SU-DHL-6 (cell line): ENCODE results near the gene CPA5.

Experiments
- H2AFZ ChIP-seq: fragments of 200-600 bp; sonication (generic); 2 replicates; pipeline ENCODE4 v1.6.1; 2014; ENCODE audit warnings: low read depth, mild to moderate bottlenecking, moderate library complexity, mixed read lengths, antibody characterized with exemption, low read length; ENCODE audit not compliant: severe bottlenecking
- H3F3A ChIP-seq: fragments of 200-600 bp; shearing (Covaris generic); 2 replicates; pipeline ENCODE4 v1.6.0; 2016; ENCODE audit warnings: antibody characterized with exemption, mild to moderate bottlenecking; ENCODE audit not compliant: insufficient read depth
- H3K27ac ChIP-seq: fragments of 200-600 bp; sonication (generic); 2 replicates; pipeline ENCODE4 v1.5.1; 2016; ENCODE audit warnings: low read depth, mild to moderate bottlenecking, low read length, moderate library complexity, mixed read lengths
- H3K27me3 ChIP-seq: fragments of 200-600 bp; sonication (generic), shearing (Covaris generic); 2 replicates; pipeline ENCODE4 v1.6.0; 2014; ENCODE audit warnings: mild to moderate bottlenecking, low read length
- H3K36me3 ChIP-seq: fragments of 200-600 bp; sonication (generic); 2 replicates; pipeline ENCODE4 v1.6.1; 2014; ENCODE audit warnings: mild to moderate bottlenecking, low read length, mixed read lengths
- H3K4me2 ChIP-seq: fragments of 300-600, 200-600 bp; shearing (Covaris generic), sonication (generic); 2 replicates; pipeline ENCODE4 v1.6.0; 2014; ENCODE audit warnings: low read length, low read depth, mild to moderate bottlenecking; ENCODE audit not compliant: poor library complexity, severe bottlenecking
- H3K4me3 ChIP-seq: fragments of 200-600 bp; sonication (generic); 2 replicates; pipeline ENCODE4 v1.5.1; 2014; ENCODE audit warnings: antibody characterized with exemption, low read length, mild to moderate bottlenecking, mixed read lengths; ENCODE audit not compliant: insufficient read depth, poor library complexity, severe bottlenecking
- H3K79me2 ChIP-seq: fragments of 200-600 bp; sonication (generic); 2 replicates; pipeline ENCODE4 v1.6.1; 2014; ENCODE audit warnings: mild to moderate bottlenecking, low read length, moderate library complexity; ENCODE audit not compliant: insufficient read depth
- H3K9ac ChIP-seq: fragments of 200-600 bp; sonication (generic); 2 replicates; pipeline ENCODE4 v1.7.0; 2014; ENCODE audit warnings: mild to moderate bottlenecking, low read length
- H3K9me2 ChIP-seq: fragments of 200-600 bp; sonication (generic); replicated peaks from 2 replicates; pipeline ENCODE4 v1.6.1; 2014; ENCODE audit warnings: low read length; ENCODE audit not compliant: insufficient read depth
- H3K9me3 ChIP-seq: fragments of 200-600 bp; sonication (generic); 2 replicates; pipeline ENCODE4 v1.6.1; 2014; ENCODE audit warnings: low read length, mixed read lengths; ENCODE audit not compliant: insufficient read depth
- H4K20me1 ChIP-seq: fragments of 200-600 bp; sonication (generic); 2 replicates; pipeline ENCODE4 v1.6.1; 2014; ENCODE audit warnings: low read depth, mild to moderate bottlenecking, antibody characterized with exemption, low read length, moderate library complexity, mixed read lengths
- CTCF ChIP-seq: fragments of 200-600 bp; sonication (generic); IDR thresholded peaks from one replicate; pipeline ENCODE4 v1.5.1; 2017; ENCODE audit warnings: antibody characterized with exemption, mild to moderate bottlenecking, low read length, moderate library complexity; ENCODE audit not compliant: insufficient read depth, poor library complexity, severe bottlenecking
- EZH2phosphoT487 ChIP-seq: fragments of 200-600 bp; sonication (generic), shearing (Covaris generic); conservative IDR thresholded peaks from 2 replicates; pipeline ENCODE4 v1.6.1; 2018; ENCODE audit warnings: mild to moderate bottlenecking, antibody characterized with exemption, low read length, moderate library complexity, mixed read lengths

CPA5 gene

GRCh38 chr7:130324306-130324943, 20.2 kb upstream of the CPA5 start:
- TF ChIP-seq EZH2phosphoT487, result no peak
- TF ChIP-seq CTCF, result no peak
- Histone ChIP-seq H3F3A (no peaks in the 10 kb centered on the region), H3K9me3 (no peaks in the 10 kb centered on the region), H3K27ac (no peak overlapping the region), H3K4me2 (no peak overlapping the region), H2AFZ (no peak overlapping the region), H3K36me3 (no peaks in the 10 kb centered on the region), H3K9me2 (no peaks in the 10 kb centered on the region), H3K27me3 (no peaks in the 10 kb centered on the region), H3K4me3 (no peak overlapping the region), H3K9ac (no peak overlapping the region), H3K79me2 (no peaks in the 10 kb centered on the region), H4K20me1 (no peaks in the 10 kb centered on the region)

GRCh38 chr7:130329681-130330080, 14.9 kb upstream of the CPA5 start:
- Histone ChIP-seq H3K36me3 (no peaks in the 10 kb centered on the region), H3F3A (no peaks in the 10 kb centered on the region), H4K20me1 (no peaks in the 10 kb centered on the region), H3K4me2 (no peak overlapping the region), H3K27ac (no peak overlapping the region), H3K9me3 (no peaks in the 10 kb centered on the region), H3K4me3 (no peak overlapping the region), H3K9ac (no peak overlapping the region), H2AFZ (no peak overlapping the region), H3K79me2 (no peaks in the 10 kb centered on the region), H3K9me2 (no peaks in the 10 kb centered on the region), H3K27me3 (no peaks in the 10 kb centered on the region)
- TF ChIP-seq EZH2phosphoT487, result no peak
- no peak for TF ChIP-seq CTCF

- H3K9me2 ChIP-seq, result no peaks in the 10 kb centered on the region
- no peak overlapping the region for H3K27ac ChIP-seq
- H3K36me3 ChIP-seq, result no peaks in the 10 kb centered on the region
- H3K4me2 ChIP-seq, result no peak overlapping the region
- H3F3A ChIP-seq, result no peaks in the 10 kb centered on the region
- no peaks in the 10 kb centered on the region for H4K20me1 ChIP-seq
- H3K9ac ChIP-seq, result no peak overlapping the region
- H3K79me2 ChIP-seq, result no peaks in the 10 kb centered on the region
- no peak overlapping the region for H2AFZ ChIP-seq
- no peak for TF ChIP-seq EZH2phosphoT487
- no peak for TF ChIP-seq CTCF
- no peak overlapping the region for H3K4me3 ChIP-seq
- H3K9me3 ChIP-seq, result no peaks in the 10 kb centered on the region
- H3K27me3 ChIP-seq, result no peaks in the 10 kb centered on the region
Observed at GRCh38 chr7:130332259-130333053, 12.2 kb upstream of the CPA5 start.
